LoVo (cell line): ENCODE data around the gene ZDHHC20.
"Not testable (repeated sequence)": the region's sequence is repeated elsewhere in the genome, so short reads cannot be mapped to it uniquely, and the experiment has no call there.

Experiments
- DNase-seq: peaks from one replicate; pipeline ENCODE4 v3.0.0-alpha.2; 2016; ENCODE audit warnings: low spot score

ZDHHC20 gene

DNA sequence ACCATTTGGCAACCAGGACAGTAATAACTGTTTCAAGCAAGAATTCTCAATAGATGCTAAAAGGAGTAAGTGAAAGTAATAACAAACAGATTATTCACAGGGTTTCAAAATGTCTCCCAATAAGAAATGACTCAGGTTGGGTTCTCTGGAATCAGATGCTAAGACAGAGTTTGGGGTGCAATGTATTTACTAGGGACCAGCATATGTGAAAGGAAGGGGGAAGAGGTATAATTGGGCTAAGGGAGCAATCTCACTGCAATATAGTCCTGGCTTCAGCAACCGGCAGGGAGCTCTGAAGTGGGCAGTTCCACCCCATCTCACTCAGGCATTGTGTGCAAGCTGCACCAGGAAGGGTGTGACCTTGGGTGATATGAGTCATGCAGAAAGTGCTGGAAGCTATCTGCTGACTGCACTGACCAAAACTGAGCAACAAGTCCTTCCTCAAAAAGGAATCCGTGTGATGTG is 23.4 kb downstream of the ZDHHC20 start:
- DNase-seq = peak; percentile 69

DNA sequence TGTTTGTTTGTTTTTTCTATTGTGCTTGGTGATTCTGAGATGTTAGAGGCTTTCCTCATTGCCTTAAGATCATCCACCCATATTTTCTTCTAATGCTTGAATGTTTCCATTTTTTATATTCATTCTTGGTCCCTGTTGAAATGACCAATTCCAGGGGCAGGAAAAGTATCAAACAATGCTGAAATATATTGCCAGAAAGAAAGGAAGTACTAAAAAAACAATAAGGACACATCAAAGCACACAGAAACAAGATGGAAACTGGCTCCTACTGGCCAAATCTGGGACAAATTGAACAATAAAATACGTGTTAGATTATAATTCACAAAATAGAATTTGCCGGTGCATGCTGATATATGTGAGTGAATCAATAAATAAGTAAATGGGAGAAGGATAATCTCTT is 23.9 kb downstream of the ZDHHC20 start:
- no peak for DNase-seq

DNA sequence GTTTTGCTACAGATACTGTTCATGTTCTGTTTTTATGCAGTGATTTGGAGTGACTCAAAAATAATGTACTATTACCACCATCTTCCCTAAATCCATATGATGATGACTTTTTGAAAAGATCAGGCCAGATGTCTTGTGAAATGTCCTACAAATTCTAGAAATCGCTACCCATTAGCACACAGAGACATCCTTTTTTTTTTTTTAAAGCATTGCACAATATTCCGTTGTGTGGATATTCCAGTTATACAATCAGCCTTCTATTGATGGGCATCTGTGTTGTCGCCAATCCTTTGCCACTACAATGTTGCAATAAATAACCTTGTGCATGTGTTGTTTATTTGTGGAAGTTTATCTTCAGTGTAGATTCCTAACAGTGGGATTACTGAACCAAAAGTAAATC is 24.5 kb downstream of the ZDHHC20 start:
- no peak for DNase-seq

DNA sequence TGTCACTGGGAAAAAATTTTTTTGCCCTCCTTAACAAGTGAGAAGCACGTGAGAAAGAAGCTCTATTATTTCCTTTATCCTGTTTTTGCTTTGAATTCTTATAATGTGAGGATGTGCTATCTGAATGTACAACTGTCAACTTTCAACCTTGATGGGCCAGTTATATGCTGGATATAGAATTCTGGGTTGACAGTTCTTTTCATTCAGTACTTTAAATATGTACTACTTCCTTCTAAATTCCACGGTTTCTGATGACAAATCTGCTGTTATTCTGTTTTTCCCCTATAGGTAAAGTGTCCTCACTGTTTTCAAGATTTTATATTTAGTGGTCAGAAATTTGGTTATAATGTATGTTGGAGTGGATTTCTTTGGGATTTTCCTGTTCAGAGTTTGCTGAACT is 29.9 kb downstream of the ZDHHC20 start:
- DNase-seq = no peak

DNA sequence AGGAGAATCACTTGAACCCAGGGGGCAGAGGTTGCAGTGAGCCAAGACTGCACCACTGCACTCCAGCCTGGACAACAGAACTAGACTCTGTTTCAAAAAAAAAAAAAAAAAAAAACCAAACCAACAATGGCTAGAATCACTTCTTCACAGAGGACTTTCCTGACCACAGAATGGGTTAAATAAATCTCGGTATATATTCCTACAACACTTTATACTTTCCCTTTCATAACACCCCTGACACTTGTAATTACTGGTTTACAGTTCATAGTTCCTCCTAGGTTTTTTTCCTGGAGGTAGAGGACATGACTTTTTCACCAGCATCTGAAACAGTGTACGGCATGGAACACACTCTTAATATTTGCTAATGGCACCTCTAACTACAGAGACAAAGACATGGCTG is 31.4 kb downstream of the ZDHHC20 start:
- DNase-seq = no peak

DNA sequence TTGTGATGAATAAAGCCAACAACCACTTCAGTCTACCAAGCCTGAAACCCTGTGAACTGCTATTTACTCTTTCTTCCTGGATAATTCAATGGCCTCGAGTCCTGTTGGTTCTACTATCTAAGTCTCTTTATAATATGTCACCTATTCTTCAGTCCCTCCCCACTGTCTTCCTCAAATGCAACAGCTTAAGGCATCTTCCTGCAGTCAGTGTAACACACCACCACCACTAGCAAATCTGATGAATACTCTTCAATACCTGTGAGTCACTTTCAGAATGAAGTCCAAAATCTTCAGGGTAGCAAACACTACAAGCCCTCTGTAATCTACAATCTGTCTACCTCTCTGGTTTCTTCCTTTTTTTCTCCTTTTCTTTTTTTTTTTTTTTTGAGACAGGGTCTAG is 32.9 kb downstream of the ZDHHC20 start:
- no peak for DNase-seq

DNA sequence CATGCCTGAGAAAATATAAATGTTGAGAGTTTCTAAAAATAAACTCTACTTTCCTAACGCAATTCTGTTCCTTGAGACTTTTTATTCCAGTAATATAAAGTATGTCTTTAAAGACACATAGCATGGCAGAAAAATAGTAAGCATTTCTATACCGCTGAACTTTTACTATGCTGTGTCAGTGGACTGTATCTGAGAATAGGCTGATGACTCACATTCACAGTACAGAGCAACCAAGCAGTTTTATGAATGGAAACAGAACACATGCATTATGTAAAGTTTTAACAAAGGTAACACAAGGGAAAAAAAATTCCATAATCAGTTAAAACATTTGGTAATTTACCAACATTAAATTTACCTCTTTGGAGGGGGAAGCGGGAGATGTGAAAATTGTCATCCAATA is 38.4 kb downstream of the ZDHHC20 start:
- DNase-seq = no peak

DNA sequence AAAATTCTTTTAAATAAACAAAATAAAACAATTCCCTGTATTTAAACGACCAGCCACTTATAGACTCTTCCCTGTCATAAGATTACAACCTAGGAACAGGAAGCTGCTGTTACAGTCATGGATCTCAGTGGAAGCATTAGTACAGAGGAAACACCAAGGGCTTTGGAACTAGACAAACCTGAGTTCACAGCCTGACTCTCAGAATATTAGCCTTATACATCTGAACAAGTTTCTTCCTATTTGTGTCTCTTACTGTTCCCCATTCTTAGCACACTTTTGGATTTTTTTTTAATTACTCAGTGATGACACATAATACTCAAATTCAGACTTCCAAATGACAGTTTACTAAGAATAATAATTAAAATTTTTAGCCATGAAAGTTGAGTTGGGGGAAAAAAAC is 46.1 kb downstream of the ZDHHC20 start:
- no peak for DNase-seq

DNA sequence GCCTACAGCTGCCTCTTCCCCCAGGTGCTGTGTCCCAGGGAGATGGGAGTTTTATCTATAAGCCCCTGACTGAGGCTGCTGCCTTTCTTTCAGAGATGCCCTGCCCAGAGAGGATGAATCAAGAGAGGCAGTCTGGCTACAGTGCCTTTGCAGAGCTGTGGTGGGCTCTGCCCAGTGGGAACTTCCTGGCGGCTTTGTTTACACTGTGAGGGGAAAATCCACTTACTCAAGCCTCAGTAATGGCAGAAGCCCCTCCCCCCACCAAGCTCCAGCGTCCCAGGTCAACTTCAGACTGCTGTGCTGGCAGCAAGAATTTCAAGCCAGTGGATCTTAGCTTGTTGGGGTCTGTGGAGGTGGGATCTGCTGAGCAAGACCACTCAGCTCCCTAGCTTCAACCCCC is 48.6 kb downstream of the ZDHHC20 start:
- not testable (repeated sequence) for DNase-seq

DNA sequence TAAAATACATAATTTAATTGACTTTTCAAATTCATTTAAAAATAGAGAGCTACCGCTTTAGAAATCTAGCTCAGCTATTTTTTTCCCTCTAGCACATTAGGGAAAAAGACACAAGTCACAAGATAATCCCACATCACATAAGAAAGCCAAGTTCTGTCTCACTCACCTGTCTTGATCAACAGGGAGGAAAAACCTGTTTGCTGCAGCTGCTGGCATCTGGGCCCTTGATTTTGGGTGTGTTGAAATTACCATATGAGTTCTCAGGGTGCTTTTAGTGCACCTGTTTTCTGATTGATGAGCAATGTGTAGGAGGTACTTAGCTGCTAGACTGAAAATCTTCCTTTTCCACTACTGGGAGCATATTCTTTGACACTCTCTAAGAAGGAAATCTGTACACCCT is 53.8 kb downstream of the ZDHHC20 start:
- DNase-seq = no peak

DNA sequence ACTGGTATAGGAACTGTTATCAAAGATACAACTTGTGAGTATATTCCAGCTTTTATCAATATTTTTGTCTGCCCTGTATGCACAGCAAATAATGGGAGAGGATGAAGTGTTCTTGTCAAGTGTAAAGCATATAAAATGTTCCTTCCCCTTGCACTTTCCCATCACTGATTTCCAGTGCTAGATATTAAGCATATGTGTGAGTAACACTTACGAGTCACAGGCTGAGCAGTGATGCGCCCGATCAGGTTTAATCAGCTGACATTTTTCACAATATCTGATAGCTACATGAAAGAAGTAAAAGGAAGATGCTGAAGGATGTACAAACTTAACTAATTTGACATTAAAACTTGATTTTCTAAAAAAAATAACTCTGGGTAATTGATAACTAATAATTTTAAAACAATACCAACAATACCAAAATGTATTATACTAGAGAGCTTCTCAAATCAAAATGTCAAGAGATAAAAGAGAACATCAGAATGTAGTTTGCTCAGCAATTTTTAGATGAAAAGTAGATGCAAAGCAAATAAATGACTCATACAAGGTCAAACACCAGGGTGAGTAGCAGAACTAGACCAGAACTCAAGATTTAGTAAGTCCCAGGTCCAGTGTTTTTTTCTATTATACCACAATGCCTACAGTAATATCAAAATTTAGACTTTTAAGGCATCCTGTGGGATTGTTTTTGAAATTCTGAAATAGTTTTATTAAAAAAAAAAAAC is 56.4 kb downstream of the ZDHHC20 start:
- DNase-seq = peak; percentile 20

DNA sequence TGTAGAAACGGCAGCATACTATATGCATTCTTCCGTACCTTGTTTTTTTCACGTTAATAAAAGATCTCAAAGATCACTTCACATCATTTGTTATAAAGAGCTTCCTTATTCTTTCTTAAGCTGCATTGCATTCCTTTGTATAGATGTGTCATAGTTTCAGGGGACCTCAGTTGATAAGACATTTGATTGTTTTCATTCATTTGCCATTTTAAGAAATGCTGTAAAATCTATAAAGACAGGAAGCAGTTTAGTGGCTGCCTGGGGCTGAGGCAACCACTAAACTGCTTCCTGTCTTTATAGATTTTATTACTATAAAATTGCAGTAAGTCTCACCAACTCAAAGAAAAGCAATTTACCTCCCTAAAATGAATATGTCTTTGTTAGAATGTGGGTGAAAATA is 59.4 kb downstream of the ZDHHC20 start:
- DNase-seq = peak; percentile 68

DNA sequence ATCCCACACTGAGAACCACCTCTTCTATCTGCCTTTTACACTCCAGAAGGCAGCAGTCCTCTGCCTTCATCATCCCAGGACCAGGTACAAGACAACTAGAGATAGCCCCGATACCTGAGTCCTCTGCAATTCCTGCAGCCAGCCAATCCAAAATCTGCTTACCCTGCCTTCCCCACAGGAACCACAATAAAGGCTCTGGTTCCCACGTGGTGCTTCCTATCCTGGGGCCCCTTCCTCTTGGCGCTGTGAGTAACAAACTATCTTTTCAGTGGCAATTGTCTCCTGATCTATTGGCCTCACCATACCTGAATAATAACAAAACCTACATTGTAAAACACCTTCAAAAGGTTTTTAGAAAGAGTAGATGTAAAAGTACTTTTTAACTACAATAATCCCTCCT is 63.1 kb downstream of the ZDHHC20 start:
- DNase-seq = no peak

DNA sequence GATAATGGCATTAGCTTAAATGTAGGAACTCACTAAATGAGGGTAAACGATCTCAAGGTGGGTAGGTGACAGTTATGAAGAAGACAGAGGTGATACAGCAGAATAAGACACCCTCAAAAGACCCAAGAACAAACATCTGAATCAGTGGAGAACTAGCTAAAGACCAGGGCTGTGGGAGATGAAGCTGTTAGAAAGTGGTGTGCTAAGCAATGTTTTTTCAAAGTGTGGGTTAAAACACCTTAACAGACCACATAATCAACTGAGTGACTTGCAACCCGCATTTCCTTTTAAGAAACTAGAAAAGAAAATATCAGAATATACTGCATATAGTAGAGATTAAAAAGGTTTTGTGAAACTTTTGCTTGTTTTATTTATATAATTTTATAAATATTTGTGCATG is 70.0 kb downstream of the ZDHHC20 start:
- DNase-seq = no peak

DNA sequence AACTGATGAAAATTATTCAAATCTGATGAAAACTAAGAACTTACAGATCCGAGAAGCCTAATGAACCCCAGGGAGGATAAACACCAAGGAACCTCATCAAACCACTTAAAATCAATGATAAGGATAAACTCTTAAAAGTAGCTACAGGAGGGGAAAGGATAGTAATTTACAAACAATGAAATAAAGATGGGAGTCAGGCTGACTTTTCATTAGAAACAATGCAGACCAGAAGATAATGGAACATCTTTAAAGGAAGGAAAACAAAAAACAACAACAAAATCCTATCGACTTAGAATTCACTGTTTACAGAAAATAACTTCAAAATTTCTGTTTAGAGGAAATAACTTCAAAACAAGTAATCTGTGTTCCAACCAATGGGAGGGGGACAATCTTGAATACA is 73.4 kb downstream of the ZDHHC20 start:
- no peak for DNase-seq

DNA sequence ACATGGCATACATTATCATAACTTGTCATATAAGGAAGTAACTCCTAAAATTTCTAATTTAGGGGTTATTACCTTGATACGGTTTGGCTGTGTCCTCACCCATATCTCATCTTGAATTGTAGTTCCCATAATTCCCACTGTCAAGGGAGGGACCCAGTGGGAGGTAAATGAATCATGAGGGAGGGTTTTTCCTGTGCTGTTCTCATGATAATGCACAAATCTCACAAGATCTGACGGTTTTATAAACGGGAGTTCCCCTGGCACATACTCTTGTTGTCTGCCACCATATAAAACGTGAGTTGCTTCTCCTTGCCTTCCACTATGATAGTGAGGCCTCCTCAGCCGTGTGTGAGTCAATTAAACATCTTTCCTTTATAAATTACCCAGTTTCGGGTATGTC is 76.0 kb downstream of the ZDHHC20 start:
- no peak for DNase-seq

DNA sequence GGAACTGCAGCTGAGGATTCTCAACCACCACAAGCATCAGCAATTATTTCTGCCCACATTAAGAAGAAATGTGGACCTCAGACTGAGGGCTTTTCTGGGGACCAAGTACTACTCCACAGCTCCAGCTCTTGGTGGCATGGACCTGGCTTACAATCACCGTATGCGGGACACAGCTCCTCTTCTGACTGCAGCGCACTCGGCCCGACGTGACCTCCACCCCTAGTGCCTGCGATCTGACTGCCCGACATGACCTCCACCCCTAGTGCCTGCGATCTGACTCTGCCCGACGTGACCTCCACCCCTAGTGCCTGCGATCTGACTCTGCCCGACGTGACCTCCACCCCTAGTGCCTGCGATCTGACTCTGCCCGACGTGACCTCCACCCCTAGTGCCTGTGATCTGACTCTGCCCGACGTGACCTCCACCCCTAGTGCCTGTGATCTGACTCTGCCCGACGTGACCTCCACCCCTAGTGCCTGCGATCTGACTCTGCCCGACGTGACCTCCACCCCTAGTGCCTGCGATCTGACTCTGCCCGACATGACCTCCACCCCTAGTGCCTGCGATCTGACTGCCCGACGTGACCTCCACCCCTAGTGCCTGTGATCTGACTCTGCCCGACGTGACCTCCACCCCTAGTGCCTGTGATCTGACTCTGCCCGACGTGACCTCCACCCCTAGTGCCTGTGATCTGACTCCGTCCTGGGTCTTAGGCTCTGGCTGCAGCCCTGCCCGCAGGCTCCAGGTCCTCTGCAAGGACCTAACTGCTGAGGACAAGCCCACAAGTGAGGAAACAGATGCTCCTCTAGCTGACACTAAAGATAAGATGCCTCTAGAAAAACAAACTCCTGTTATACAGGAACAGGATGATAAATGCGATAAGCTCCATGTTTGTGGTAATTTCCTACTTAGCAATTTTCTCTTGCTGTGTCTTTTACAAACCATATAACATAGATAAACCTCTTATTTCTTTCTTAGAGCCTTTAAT is 81.8 kb downstream of the ZDHHC20 start:
- DNase-seq = not testable (repeated sequence)

DNA sequence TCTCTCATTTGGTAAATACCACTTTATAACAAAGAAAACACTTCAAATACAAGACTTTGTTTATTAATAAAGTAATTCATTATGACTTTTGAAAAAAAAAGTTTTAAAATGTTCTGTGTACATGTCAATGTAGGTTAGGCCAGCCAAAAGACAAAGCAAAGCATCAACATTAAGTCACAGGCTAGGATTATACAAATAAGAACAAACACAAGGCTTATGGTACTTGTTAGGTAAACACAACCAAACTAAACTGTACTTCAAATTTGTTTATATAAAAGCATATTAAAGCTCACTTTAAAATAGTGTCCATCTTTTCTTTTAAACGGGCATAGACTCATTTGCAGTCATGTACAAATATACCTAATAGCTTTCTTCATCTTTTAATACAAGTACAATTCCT is 86.6 kb downstream of the ZDHHC20 start:
- no peak for DNase-seq

DNA sequence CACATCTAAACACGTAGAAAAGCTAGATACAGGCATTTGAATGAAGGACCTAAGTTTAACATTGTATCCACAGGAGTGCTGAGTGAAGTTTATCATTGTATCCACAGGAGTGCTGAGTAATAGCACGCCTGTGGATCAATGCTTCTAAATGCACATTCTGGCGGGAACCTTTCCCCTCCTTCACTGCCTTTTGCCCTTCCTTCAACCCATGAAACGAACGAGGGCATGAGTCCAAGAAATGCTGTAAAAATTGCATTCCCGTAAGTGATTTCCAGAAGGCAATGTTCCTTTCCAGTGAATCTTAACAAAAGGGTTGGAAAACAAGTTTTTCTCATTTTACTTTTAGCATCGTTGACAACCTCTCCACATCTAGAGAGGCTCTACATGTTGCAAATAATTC is 88.1 kb downstream of the ZDHHC20 start:
- DNase-seq = no peak

DNA sequence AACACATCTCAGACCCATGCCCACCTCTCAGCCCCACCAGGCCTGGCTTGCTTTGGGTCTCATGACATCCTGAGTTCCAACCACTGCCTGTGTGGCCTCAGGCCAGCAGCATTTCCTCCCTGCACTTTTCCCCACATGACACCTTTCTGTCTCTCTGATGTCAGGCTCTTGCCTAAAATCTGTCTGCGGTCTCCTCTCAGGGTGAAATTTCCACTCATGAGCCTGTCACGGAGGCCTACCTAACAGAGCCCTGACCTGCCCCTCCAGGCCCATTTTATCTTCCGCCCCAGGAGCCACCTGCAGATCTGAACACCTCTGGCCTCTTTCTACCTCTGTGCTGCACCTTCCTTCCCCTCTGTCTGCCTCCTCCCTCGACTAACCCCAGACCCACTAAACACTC is 93.5 kb downstream of the ZDHHC20 start:
- no peak for DNase-seq

DNA sequence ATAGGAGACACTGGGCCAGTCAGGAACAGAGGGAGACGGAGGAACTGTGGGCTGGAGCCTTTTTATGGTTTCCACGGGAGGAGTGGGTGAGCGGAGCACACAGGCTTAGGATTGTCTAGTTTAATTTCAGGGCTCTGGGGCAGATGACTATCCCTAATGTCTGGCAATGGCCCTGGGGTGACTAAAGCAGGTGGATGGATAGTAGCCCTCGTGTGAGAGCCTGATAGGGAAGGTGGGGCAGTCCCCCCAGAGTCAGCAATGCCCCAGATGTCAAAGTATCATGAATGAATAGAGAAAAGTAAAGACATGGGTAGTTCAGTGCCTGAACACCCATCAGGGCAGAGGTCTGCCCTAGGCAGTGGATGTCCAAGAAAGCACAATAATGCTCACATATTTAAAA is 94.2 kb downstream of the ZDHHC20 start:
- DNase-seq = no peak

DNA sequence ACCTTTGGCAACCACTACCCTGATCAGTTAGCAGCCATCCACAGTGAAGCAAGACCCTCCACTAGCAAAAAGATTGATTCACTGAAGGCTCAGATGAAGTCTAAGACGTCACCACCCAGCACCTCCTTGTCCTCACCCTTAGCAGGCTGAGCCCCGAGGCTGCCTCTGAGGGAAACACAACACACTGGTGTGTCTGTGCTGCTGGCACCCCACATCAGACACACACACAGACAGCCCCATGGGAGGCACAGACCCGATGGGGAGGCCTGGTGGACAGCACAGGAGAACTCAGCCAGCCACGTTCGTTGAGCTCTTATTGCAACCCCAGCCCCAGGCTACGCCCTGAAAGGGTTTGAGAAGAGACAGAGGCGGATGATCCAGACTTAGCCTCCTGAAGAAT is 94.7 kb downstream of the ZDHHC20 start:
- no peak for DNase-seq

DNA sequence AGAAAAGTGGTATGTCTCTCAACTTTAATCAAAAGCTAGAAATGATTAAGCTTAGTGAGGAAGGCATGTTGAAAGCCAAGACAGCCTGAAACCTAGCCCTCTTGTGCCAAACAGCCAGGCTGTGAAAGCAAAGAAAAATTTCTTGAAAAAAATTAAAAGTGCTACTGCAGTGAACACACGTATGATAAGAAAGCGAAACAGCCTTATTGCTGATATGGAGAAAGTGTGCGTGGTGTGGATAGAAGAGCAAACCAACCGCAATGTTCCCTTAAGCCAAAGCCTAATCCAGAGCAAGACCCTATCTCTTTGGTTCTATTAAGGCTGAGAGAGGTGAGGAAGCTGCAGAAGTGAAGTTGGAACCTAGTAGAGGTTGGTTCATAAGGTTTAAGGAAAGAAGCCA is 96.4 kb downstream of the ZDHHC20 start:
- no peak for DNase-seq
